Upper lobe of left lung (tissue), 6 donors: ENCODE data around the gene MMAB. TPM values are rescaled to one million over a fixed set of nuclear protein-coding genes. Genes with fewer than 3 reads are reported as not detected.

Experiments
- ATAC-seq, 2 donors: fragments of 200-7000 bp; cut with Tn5 transposase; one replicate each; pipeline ENCODE4 v1.9.1; 2022; ENCODE audit warnings: mild to moderate bottlenecking in 2 of 2, moderate library complexity in 2 of 2; ENCODE audit not compliant: low FRiP score in 2 of 2
- DNase-seq, 2 donors: peaks; one replicate each; pipeline ENCODE4 v3.0.0-alpha.2; 2019 to 2020
- H3K27ac ChIP-seq, 4 donors: fragments of 200-600 bp; sonication (generic); one replicate each; pipeline ENCODE4 v1.5.1; 2016 to 2019
- H3K27me3 ChIP-seq, 4 donors: fragments of 200-600 bp; sonication (generic); one replicate each; pipeline ENCODE4 v1.5.1; 2017 to 2019
- H3K36me3 ChIP-seq, 4 donors: fragments of 200-600 bp; sonication (generic); one replicate each; pipeline ENCODE4 v1.5.1; 2016 to 2019
- H3K4me1 ChIP-seq, 4 donors: fragments of 200-600 bp; sonication (generic); one replicate each; pipeline ENCODE4 v1.5.1; 2018 to 2019
- H3K4me3 ChIP-seq, 4 donors: fragments of 200-600 bp; sonication (generic); one replicate each; pipeline ENCODE4 v1.5.1; 2017 to 2019; ENCODE audit warnings: mild to moderate bottlenecking in 2 of 4, moderate library complexity in 1 of 4
- H3K9me3 ChIP-seq, 4 donors: fragments of 200-600 bp; sonication (generic); one replicate each; pipeline ENCODE4 v1.5.1; 2018 to 2019
- EP300 ChIP-seq, 4 donors: sonication (generic); formaldehyde crosslinking; IDR thresholded peaks; one replicate each; pipeline ENCODE4 v1.5.1; 2017; ENCODE audit warnings: antibody characterized with exemption in 4 of 4, control low read depth in 2 of 4
- POLR2A ChIP-seq, 4 donors: fragments of 450-650 bp; IDR thresholded peaks; one replicate each; pipeline ENCODE4 v1.5.1; 2016 to 2017; ENCODE audit warnings: antibody characterized with exemption in 4 of 4, mild to moderate bottlenecking in 2 of 4
- POLR2AphosphoS5 ChIP-seq, 2 donors: sonication (generic); formaldehyde crosslinking; IDR thresholded peaks; one replicate each; pipeline ENCODE4 v1.5.1; 2017; ENCODE audit warnings: antibody characterized with exemption in 2 of 2
- WGBS, 2 donors: methylation state at CpG; one replicate each; pipeline ENCODE4 v1.1.5; 2017 to 2018; 5-methylcytosine and 5-hydroxymethylcytosine counted together
- total RNA-seq, 6 donors: library from RNA; depleted of rRNA in 4 of 6; stranded (reverse); fragments of >200 nt in 4 of 6; gene quantifications; one replicate each; pipeline versions ENCODE4 v1.1.0 to v1.2.1, GENCODE V29; 2016 to 2021
- TF ChIP-seq, protein P1 (sequence below), 6 experiments: fragments of 450-650 bp in 4 of 6; fragments of 200-600 bp in 2 of 6; sonication (generic) in 2 of 6; IDR thresholded peaks; one replicate each; pipeline ENCODE4 v1.5.1; 2016 to 2019; ENCODE audit warnings: antibody characterized with exemption in 6 of 6
- donor health status: DM: no; HTN: no; CAD: no; lungs with moderate emphysema.
- donor health status: DM: no; HTN: yes; CAD: no; lungs with severe emphysema.

The MMAB gene
- total RNA-seq, 6 donors from 2014 or later, result 14.9 to 68.8 (median 39.2) TPM

DNA sequence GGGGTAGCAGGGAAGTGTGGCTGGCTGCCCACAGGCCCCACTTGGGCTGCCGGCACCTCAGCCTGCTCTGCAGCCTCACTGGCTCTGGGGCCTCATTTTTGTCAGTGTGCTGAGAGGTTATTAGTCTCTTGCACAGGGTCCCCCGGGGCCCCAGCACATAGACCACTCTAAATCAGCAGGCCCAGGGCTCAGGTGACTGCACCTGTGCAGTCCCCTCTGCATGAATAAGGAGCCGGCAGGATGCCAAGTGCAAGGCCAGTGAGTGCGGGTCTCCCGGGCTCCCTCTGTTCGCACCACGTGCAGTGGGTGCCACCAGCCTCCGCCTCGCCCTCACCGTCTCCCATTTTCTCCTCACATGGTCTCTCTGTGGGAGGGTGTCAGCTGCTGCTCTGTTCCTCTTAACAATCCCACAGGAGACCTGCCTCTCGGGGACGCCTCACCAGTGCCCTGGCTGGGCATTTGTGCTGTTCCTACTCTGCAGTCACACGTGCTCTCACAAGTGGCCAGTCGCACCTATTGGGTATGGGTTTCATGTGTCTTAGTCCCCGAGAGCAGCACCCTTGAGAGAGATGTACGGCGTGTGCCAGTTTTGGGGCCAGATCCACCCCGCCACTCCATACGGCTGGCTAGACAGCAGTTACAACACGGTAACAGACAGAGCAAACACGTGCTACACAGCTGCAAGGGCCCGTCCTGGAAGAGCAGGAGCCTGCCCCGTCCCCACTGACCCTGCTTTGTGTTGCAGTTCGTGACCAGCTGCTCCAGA, 40.4 kb downstream of the MMAB start:
- ATAC-seq, result peak in 1 of 2 donors; percentile 5
- peaks cover 10 to 79% (median 53%) of the 10 kb centered on the region in 4 donors for H3K36me3 ChIP-seq

DNA sequence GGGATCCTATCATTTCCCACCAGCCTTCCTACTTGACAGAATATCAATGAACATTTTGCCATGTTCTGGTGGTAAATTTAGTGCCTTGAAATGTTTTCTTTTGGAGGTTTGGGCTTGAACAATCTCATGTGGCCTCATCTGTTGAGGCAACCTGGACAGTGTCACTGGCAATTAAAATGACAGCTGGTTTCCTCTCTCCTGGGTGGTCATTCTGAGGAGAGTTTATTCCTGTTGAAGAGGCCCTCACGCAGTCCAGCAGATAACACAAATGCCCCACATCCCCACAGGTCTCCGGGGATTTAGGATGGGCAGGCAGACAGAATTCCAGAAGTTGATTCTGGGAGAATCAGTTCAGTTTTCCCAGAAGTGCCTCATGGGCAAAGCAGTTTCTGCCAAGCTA, 41.9 kb downstream of the MMAB start:
- DNase-seq, result no peak

More for the DNA sequence above, 40.4 kb downstream of the MMAB start:
- Histone ChIP-seq H3K9me3 (no peaks in the 10 kb centered on the region), H3K4me1 (no peaks in the 10 kb centered on the region), H3K27me3 (no peaks in the 10 kb centered on the region), H3K27ac (no peak overlapping the region), H3K4me3 (no peak overlapping the region)
- TF ChIP-seq, protein P1, sequence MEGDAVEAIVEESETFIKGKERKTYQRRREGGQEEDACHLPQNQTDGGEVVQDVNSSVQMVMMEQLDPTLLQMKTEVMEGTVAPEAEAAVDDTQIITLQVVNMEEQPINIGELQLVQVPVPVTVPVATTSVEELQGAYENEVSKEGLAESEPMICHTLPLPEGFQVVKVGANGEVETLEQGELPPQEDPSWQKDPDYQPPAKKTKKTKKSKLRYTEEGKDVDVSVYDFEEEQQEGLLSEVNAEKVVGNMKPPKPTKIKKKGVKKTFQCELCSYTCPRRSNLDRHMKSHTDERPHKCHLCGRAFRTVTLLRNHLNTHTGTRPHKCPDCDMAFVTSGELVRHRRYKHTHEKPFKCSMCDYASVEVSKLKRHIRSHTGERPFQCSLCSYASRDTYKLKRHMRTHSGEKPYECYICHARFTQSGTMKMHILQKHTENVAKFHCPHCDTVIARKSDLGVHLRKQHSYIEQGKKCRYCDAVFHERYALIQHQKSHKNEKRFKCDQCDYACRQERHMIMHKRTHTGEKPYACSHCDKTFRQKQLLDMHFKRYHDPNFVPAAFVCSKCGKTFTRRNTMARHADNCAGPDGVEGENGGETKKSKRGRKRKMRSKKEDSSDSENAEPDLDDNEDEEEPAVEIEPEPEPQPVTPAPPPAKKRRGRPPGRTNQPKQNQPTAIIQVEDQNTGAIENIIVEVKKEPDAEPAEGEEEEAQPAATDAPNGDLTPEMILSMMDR (IDR thresholded peaks at IDR 0.05), result no peak
- no peak for TF ChIP-seq POLR2AphosphoS5 (IDR thresholded peaks at IDR 0.05)
- TF ChIP-seq EP300 (IDR thresholded peaks at IDR 0.05), result no peak
- no peak for TF ChIP-seq POLR2A (IDR thresholded peaks at IDR 0.05)
- no peak for DNase-seq
- WGBS, 2 donors, result 89 to 94% methylated on average over 10 to 24 of the region's 24 CpGs

DNA sequence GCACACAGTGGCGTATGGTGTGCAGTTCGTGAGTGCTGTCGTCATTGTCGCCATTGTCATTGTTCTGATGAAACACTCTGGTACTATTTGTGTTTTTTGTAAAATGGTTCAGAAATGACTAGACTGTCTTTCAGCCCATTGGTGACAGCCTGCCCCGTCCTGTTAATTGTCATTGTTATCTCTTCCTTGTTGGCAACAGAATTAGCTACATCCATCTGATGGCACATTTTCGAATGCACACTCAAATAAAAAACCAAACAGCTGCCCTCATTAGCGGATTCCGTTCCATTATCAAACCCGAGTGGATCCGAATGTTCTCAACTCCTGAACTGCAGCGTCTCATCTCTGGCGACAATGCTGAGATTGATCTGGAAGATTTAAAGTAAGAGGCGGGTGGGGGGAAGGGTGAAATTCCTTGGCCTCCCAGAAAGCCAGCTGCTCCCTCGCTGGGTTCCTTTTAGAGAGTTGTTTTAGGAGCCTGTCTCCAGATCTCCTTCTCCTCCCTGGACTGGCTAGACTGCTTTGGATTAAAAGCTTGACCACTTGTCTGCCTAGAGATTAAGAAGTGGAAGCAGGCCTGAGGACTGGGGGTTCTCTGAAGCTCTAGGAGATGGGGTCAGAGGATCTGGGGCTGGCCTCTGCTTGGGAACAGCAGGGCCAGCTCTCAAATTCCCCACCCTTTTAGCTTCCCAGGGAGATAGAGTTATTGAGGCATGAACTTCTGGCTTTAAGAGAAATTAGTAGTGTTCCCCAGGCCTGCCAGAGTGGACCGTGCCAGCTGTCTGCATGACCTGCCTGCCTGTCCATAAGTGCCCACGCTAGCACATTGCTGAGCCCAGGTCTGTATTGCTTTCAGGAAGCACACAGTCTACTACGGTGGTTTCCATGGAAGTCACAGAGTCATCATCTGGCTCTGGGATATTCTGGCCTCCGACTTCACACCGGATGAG, 43.3 kb downstream of the MMAB start:
- H3K27ac ChIP-seq, result no peak overlapping the region
- no peaks in the 10 kb centered on the region for H3K27me3 ChIP-seq
- no peaks in the 10 kb centered on the region for H3K9me3 ChIP-seq
- 87 to 89% methylated on average over 14 to 19 of the region's 19 CpGs for WGBS, 2 donors
- H3K4me3 ChIP-seq, result no peak overlapping the region
- TF ChIP-seq POLR2A (IDR thresholded peaks at IDR 0.05) (no peak), POLR2AphosphoS5 (IDR thresholded peaks at IDR 0.05) (no peak), EP300 (IDR thresholded peaks at IDR 0.05) (no peak)
- TF ChIP-seq, protein P1 (IDR thresholded peaks at IDR 0.05), result no peak
- H3K36me3 ChIP-seq, result peaks cover 13 to 98% (median 75%) of the 10 kb centered on the region in 4 donors
- H3K4me1 ChIP-seq, result no peaks in the 10 kb centered on the region
- DNase-seq (no peak), ATAC-seq (no peak)

More for the DNA sequence above, 41.9 kb downstream of the MMAB start:
- Histone ChIP-seq H3K4me1 (no peaks in the 10 kb centered on the region), H3K36me3 (peaks cover 13 to 94% (median 66%) of the 10 kb centered on the region in 4 donors), H3K9me3 (no peaks in the 10 kb centered on the region), H3K27ac (no peak overlapping the region), H3K4me3 (no peak overlapping the region), H3K27me3 (no peaks in the 10 kb centered on the region)
- ATAC-seq, result no peak
- WGBS, 2 donors, result 68 to 80% methylated on average over 2 of the region's 2 CpGs
- no peak for TF ChIP-seq EP300 (IDR thresholded peaks at IDR 0.05)
- TF ChIP-seq, protein P1 (IDR thresholded peaks at IDR 0.05), result no peak

DNA sequence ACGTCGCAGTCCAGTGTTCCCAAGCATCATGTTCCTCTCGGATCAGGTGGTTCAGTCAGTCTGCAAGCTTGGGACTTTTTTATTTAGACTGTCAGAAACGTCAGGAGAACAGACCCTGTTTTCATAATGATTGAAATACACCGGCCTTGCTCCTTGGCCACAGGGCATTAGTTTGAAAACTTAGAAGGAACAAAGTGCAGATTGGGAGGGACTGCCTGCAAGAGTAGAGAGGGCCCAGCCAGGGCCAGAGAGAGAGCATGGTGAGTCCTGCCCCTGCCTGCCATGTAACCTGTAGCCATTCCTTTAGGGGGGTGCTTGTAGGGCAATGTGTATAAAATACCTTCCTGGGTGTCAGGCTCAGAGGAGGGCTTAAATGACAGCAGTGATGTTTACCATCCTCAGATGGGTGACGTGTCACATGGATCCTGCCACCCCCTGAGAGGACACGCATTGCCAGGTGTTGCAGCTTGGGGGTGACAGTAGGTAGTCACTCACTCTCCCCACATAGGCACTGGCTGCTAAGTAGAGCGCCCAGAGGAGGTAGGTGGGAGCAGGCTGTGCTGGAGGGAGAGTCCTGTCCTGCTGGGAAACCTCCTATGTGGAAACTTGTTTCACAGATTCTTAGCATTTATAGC, 45.7 kb downstream of the MMAB start:
- 91 to 95% methylated on average over 8 of the region's 8 CpGs for WGBS, 2 donors
- ATAC-seq, result no peak
- DNase-seq, result no peak
- no peak overlapping the region for H3K27ac ChIP-seq
- H3K9me3 ChIP-seq, result no peaks in the 10 kb centered on the region
- H3K4me1 ChIP-seq, result no peaks in the 10 kb centered on the region
- peaks cover 5 to 98% (median 78%) of the 10 kb centered on the region in 4 donors for H3K36me3 ChIP-seq
- H3K27me3 ChIP-seq, result no peaks in the 10 kb centered on the region
- H3K4me3 ChIP-seq, result no peak overlapping the region
- TF ChIP-seq, protein P1 (IDR thresholded peaks at IDR 0.05), result no peak
- no peak for TF ChIP-seq EP300 (IDR thresholded peaks at IDR 0.05)
- no peak for TF ChIP-seq POLR2AphosphoS5 (IDR thresholded peaks at IDR 0.05)
- no peak for TF ChIP-seq POLR2A (IDR thresholded peaks at IDR 0.05)
